Measurements from ENCODE around the gene ABCC4.
"Not testable (repeated sequence)": the region's sequence is repeated elsewhere in the genome, so short reads cannot be mapped to it uniquely, and the experiment has no call there.

The ABCC4 gene

GRCh38 chr13:95228130-95228529 lies 73.1 kb downstream of the ABCC4 start:
- DNase-seq (ENCODE audit: low read depth in 2 of 2): no peak

- DNase-seq (ENCODE audit: low read depth in 2 of 2): no peak
Measured at GRCh38 chr13:95226932-95227695, 74.1 kb downstream of the ABCC4 start.

DNA sequence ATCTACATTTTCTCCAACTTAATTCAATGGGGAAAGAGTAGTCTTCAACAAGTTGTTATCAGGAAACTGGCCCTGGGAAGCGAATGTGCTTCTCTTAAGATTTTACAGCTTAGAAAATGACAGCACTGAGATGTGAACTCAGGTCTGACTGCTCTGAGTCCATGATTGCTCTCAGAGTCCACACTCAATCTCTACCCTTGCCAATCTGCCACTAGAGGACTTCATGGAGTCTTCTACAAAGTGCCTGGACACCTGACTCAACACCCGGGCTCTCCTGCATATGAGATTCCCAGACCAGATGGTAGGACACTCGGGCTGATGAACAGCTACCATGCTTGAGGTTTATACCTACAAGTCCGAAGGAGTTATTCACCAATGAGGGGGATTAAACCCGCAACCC lies 74.8 kb downstream of the ABCC4 start:
- DNase-seq (ENCODE audit: low read depth in 2 of 2): no peak

DNA sequence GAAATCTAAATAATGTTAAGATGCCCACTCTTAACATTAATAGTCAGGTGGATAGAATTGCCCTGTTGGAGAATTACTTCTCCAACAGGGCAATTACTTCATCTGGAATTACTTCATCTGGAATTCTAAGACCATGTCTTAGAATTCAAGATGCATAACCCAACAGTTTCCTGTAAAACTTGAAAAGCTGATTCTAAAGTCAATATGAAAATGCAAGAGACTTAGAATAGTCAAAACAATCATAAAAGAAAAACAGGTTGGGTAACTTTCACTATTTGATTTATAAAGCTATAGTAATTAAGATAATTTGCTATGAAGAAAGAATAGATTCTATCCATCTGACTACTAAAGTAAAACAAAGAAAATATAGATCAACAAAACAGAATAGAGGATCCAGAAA lies 75.2 kb downstream of the ABCC4 start:
- no peak for DNase-seq (ENCODE audit: low read depth in 2 of 2)

DNA sequence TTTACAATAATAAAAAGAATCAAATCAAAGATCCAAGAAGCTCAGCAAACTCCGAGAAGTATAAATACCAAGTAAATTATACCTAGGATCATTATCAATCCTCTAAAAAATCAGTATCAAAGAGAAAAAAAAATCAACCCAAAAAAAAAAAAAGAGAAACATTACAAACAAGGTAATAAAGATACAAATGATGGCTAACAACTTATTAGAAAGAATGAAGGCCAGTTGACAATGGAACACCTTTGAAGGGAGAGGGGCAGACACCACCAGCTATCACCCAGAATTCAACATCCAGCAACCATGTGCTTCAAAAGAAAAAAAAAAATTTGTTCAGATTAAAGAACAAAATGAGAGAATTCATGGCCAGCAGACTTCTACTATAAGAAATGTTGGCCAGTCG lies 77.2 kb downstream of the ABCC4 start:
- no peak for DNase-seq (ENCODE audit: low read depth in 2 of 2)

- DNase-seq (ENCODE audit: low read depth in 2 of 2): no peak
Measured at GRCh38 chr13:95222733-95223018, 78.6 kb downstream of the ABCC4 start.

- no peak for DNase-seq (ENCODE audit: low read depth in 2 of 2)
Measured at GRCh38 chr13:95221971-95222732, 79.1 kb downstream of the ABCC4 start.

- DNase-seq (ENCODE audit: low read depth in 2 of 2): no peak
Measured at GRCh38 chr13:95220611-95221010, 80.6 kb downstream of the ABCC4 start.

DNA sequence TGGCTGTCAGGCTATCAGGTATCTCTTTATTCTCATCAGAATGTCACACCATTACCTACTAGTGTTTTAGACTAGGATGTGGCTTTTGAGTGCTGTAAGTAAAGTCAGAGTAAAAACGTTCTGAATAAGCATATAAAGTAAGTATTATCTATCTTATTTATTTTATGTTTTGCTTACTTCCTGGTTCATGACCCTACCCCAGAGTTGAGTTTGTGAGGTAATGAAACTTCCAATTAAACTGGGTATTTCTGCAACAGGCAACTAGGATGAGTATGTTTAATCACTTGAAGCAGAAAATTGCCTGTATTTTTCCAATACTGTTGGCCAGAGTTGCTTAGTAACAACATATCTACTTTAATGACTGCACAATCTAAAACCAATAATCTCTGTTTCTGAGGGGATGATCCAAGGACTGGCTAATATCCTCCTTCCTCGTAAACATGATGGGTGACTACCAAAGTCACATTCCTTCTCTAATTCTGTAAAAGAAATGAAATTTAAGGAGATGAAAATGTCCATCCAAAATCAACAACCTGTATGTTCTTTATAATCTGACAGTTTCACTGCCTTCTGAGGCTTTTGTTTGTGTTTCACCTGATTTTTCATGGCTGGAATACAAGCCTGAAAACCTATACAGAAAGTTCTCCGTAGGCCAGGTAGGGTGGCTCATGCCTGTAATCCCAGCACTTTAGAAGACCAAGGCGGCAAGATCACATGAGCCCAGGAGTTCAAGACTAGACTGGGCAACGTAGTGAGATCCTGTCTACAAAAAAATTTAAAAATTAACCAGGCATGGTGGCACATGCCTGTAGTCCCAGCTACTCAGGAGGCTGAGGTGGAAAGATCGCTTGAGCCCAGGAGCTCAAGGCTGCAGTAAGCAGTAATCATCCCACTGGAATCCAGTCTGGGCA lies 83.1 kb downstream of the ABCC4 start:
- DNase-seq (ENCODE audit: low read depth in 2 of 2): no peak

DNA sequence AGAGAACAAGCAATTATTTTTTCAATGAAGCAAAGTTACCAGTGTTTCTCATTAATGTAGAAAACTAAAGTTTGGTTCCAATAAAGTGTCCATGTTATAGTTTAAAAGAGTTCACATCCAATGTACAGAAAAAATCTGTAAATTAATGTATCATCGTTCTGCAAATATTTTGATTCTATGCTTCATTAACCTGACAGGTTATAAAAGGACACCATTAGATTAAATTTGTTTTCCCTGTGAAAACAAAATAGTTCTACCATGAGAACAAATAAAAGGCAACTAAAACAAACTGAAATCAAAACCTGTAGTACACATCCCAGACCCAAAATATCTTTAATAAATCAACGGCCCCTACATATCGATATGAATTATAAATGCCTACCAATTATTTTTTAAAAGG lies 85.1 kb downstream of the ABCC4 start:
- DNase-seq (ENCODE audit: low read depth in 2 of 2): no peak

DNA sequence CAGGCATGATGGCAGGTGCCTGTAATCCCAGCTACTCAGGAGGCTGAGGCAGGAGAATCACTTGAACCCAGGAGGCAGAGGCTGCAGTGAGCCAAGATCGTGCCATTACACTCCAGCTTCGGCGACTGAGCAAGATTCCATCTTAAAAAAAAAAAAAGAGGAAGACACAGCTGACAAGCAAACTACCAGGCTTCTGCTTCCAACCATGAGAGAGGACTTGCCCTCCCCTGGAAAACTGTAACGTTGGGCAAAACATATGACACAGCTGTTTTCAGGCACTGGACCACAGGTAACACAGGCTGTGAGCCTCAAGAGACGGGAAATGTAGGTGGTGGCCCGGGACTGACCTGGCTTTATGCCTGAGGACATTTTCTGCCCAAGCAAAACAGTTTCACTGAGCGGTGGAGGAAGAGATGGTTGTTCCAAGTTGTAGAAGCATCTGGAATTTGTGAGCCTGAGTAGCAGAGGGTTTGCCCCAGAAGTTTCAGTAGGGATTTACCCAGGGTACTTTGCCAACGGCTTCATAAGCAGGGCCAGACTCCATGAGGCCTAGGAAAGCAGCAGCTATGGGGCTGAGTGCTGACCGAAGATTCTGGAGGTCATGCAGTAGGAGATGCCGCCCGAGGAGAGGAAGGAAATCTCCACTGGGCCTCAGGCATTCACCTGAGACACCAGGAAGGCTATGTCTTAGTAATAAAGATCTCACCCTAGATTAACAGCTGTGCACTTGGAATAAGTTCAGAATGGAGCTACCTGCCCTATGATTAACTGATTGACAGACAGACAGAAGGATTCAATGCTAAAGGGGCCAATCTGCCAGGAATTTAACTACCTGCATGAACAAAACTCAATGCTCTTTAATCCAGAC lies 88.0 kb downstream of the ABCC4 start:
- no peak for DNase-seq (ENCODE audit: low read depth in 2 of 2)

DNA sequence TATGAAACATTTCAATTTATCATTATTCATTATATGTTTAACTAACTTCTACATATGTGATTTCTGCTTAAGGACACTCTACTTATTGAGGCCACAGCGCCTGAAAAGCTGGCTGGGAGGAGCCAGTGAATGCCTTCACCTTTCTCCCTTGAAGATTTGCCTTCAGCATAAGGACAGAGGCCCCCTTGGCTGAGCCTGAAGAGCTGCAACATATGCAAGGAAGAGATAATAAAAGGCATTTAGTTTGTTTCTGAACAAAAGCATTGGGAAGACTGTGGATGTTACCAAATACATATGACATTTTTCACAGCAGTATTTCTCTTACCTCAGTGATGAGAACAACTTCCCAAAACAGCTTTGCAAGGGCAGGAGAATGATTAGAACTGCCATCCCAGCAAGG lies 92.1 kb downstream of the ABCC4 start:
- no peak for DNase-seq (ENCODE audit: low read depth in 2 of 2)

- no peak for DNase-seq (ENCODE audit: low read depth in 2 of 2)
Measured at GRCh38 chr13:95207769-95208366, 93.4 kb downstream of the ABCC4 start.

DNA sequence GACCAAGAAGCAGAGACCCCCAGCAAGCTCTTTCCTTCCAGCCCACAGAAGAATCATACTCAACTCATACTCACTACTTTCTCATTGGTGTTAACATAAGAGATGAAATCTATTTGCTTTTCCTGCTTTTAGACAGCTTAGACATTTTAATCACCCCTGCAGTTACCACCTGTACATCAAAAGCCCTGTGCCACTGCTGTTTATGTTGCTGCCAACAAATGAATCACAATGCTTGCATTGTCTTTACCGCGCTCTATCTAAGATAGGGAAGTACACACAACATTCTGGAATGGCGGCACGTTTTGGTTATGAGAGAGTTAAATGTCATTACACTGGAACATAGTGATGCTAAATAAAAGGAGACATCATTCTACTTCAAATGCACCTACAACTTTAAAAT lies 95.1 kb downstream of the ABCC4 start:
- no peak for DNase-seq (ENCODE audit: low read depth in 2 of 2)

DNA sequence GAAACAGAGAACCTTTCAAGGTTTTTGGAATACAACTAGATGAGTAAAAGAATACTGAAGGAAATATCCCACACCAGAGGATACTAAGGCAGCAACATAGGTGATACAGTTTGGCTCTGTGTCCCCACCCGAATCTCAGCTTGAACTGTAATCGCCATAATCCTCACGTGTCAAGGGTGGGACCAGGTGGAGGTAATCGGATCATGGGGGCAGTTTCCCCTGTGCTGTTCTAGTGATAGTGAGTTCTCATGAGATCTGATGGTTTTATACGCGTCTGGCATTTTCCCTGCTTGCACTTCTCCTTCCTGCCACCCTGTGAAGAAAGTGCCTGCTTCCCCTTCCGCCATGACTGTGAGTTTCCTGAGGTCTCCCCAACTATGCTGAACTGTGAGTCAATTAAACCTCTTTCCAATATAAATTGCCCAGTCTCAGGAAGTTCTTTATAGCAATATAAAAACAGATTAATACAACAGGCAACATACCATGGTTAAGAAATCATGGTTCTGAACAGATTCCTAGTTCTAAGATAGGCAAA lies 97.0 kb downstream of the ABCC4 start:
- no peak for DNase-seq (ENCODE audit: low read depth in 2 of 2)

- no peak for DNase-seq (ENCODE audit: low read depth in 2 of 2)
Measured at GRCh38 chr13:95201814-95202651, 99.2 kb downstream of the ABCC4 start.

DNA sequence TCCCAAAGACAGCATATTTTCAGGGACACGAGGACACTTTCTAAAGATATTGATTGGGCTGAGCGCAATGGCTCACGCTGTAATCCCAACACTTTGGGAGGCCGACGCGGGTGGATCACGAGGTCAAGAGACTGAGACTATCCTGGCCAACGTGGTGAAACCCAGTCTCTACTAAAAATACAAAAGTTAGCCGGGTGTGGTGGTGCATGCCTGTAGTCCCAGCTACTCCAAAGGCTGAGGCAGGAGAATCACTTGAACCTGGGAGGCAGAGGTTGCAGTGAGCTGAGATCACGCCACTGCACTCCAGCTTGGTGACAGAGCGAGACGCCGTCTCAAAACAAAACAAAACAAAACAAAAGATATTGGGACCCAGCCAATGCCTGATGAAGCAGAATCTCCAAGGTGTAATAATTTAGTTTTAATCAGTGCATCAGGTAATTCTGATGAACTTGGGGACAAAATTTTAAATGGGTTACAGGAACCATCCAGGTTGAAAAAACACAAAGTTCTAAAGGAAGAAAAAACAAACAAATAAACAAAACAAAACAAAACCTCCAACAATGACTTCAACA lies 100.8 kb downstream of the ABCC4 start:
- DNase-seq (ENCODE audit: low read depth in 2 of 2): not testable (repeated sequence)

GRCh38 chr13:95199896-95200295 lies 101.4 kb downstream of the ABCC4 start:
- DNase-seq (ENCODE audit: low read depth in 2 of 2): no peak

- DNase-seq (ENCODE audit: low read depth in 2 of 2): not testable (repeated sequence)
Measured at GRCh38 chr13:95198606-95199005, 102.6 kb downstream of the ABCC4 start.

DNA sequence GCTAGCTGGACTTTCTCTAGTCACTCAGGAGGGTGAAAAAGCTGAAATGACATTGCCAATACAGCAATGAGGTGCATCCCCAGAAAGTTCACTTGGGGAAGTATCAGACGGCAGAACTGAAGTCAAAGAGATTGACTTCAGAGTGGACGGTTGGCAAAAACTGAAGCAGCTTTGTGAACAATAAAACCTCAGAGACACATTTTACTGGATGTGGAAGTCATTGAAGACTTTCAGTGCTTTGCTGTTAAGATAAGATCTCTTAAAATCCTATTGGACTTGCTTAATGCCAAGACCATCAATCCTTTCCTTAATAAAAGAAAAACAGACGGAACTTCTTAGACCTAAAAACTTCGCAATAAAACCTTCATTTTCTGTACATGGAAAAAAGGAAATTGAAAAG lies 103.7 kb downstream of the ABCC4 start:
- no peak for DNase-seq (ENCODE audit: low read depth in 2 of 2)

Data from stimulated activated CD8-positive, alpha-beta memory T cell treated with anti-CD3 and anti-CD28 coated beads, Interleukin-15, amount 100 ng/mL, for 4 hours (primary cell).